GM18861 (cell line): ENCODE data around the gene MT2A.
"Not testable (repeated sequence)": the region's sequence is repeated elsewhere in the genome, so short reads cannot be mapped to it uniquely, and the experiment has no call there.

Source experiments
- ATAC-seq: cut with Tn5 transposase; IDR thresholded peaks from one replicate; pipeline ENCODE4 v1.9.1; 2021; ENCODE audit not compliant: unreplicated experiment

MT2A gene

GRCh38 chr16:56608043-56608875 lies at the start of gene MT2A:
TSS of gene MT2A (plus strand) at chr16:56608584. CDS start at chr16:56608656, 72 bp downstream.
- peak; percentile 76 for ATAC-seq

- no peak for ATAC-seq
These were observed 49.3 kb upstream of the MT2A start for GRCh38 chr16:56559109-56559508.

- no peak for ATAC-seq
These were observed 47.9 kb upstream of the MT2A start for GRCh38 chr16:56560447-56560846.

DNA sequence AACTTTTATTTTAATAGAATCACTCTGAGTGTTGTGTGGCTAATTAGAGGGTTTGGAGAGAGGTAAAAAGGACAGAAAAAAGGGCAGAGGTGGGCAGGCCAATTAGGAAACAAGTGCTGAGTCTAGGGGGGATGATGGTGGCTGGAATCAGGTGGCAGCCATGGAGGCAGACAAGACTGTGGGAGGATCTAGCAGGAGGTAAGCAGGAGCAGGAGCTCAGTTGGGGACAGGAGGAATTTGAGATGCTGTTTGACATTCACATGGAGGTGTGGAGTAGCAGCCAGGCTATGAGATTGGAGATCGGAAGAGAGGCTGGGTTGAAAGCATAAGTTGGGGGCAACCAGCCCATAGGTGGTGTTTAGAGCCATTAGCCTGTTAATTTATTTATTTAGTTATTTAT lies 47.3 kb upstream of the MT2A start:
- ATAC-seq = no peak

DNA sequence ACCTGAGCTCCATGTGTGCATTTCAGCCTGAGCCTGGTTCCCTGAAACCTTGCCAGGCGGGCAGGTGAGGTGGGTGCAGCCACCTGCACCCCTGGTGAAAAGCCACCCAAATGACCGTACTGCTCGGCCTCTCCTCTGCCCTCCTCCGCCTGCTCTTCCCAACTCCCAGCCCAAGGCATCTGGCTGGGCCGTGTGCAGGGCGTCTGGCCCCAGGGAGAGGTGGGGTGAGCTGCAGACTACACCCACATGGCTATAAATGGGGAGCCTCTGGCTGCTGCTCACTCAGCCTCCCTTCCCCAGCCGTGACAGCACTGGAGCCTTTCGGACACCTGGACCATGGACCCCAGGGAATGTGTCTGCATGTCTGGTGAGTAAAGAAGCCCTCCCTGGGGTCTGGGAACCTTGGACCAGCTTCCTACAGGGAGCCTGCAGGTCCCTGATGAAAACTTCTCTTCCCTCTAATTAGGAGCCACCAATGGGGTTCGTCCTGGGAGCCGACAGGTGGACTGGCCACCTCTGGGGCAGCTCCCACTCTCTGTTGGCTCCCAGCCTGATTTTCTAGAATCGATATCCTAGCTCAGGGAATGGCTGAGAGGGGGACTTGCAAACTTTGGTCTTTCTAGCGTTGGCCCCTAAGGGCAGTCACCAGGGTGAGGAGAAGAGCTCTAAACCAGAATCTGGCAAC lies 43.4 kb upstream of the MT2A start, which contains the start of gene MT4:
TSS of gene MT4 (plus strand) at position 281 of the 685 bp plus-strand sequence. CDS start at position 337, 56 bp downstream.
- no peak for ATAC-seq

- ATAC-seq = no peak
These were observed 38.4 kb upstream of the MT2A start for GRCh38 chr16:56569971-56570370.

DNA sequence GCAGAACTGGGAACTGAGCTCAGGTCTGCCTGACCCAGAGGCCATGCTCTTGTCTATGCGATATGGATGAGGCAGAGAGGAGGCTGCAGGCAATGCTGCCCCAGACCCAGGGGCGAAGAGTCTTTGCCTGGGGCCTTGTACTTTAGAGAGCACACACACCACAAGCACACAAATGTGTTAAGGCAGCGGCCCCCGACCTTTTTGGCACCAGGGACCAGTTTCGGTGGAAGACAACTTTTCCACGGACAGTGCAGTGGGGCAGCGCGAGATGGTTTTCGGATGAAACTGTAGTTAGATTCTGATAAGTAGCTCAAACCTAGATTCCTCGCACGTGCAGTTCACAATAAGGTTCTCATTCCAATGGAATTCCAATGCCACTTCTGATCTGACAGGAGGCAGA lies 36.9 kb upstream of the MT2A start:
- no peak for ATAC-seq

DNA sequence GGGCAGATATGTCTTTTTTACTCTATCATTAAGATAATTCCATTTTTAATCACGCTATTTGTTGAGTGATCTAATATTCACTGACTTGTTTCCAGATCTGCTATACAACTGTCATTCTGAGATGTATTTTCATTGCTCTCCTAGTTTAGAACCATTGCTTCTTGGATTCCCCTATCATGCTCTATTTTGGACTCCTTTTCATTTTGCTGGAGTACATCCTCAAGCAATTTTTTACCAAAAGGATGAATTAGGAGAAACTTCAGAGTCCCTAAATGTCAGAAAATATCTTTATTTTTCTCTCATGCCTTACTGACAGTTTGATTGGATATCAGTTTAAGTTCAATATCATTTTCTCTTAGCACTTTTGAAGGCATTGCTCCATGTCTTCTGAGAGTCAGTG lies 33.8 kb upstream of the MT2A start:
- no peak for ATAC-seq

DNA sequence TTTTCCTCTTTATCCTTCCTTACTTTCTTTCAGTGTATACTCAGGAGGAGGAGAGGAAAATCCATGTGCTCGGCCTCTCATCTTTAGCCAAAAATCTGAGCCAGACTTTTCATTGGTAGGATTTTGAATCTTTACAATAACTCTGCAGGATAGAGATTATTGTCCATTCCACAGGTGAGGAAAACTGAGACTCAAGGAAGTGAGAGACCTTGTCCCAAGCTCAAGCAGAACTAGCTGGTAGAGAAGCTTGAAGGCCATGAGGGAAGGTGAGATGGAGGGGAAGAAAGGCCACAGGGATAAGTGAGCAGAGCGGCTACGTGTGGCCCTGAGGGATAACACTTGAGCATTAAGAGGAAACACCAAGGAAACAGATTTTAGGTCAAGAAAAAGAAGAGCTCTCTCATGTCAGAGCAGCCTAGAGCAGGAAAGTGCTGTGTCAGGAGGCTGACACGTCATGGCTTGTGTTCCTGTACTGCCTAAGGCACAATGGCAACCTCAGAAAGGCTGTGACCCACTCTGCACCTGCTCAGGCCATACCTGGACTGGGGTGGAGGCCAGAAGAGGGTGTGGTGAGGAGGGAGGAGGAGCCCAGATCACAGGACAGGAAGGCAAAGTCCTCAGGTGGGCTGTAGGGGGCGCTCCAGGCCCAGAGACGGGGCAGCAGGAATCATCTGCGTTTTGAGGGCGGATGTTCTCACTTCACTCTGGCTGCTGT lies 31.6 kb upstream of the MT2A start:
- no peak for ATAC-seq

- ATAC-seq = no peak
These were observed 31.1 kb upstream of the MT2A start for GRCh38 chr16:56577300-56577625.

DNA sequence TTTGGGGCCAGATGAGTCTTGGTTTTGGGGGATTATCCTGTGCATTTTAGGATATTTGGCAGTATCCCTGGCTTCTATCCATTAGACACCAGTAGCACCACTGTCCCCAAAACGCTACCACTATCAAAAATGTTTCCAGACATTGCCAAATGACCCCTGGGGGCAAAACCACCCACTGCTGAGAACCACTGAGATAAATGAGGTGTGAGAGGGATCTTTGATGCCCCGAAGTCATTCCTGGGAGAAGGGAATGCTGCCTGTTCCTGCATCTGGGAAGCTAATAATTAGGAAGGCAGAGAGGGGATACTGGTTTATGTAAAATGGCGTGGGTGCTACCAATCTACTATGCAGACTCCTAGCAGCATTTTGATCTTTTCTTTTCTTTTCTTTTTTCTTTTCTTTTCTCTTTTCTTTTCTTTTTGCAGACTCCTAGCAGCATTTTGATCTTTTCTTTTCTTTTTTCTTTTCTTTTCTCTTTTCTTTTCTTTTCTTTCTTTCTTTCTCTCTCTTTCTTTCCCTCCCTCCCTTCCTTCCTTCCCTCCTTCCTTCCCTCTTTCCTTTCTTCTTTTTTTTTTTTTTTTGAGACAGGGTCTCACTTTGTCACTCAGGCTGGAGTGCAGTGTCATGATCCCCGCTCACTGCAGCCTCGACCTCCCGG lies 27.9 kb upstream of the MT2A start:
- ATAC-seq = no peak

GRCh38 chr16:56582911-56583310 lies 25.5 kb upstream of the MT2A start:
- ATAC-seq = not testable (repeated sequence)

DNA sequence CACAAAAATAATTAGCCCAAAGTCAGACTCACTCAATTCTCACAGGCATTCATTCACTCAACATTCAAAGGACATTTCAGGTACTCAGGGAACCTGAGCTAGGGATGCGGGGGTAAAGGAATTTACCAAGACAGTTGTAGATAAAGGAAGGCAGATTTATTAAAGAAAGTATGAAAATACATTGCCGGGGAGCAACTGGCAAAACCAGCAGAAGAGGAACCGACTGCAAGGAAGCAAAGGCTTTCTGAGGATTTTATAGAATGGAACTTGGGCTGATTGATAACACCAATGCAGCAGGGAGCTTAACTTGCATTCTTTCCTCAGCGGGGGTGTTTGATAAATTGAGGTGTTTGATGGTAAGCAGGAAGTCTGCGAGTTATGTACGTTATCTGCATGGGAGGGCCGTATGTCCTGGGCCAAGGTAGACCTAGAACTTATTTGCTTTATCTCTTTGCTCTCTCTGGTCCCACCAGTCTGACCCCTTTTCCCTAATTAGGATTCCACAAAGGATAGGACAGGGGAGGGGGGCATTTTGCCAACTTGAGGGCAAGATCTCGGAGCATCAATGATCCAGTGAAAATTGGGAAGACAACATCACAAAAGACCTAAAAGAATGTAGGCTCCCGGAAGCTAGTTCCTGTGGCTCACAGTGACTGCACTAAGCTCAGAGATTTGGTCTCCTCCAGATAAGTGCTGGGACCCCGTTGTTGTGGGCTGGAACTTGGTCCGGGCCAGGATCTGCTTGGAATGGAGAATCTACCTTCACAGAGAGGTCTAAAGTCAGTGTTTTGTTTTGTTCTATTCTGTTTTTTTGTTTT lies 24.8 kb upstream of the MT2A start:
- no peak for ATAC-seq

DNA sequence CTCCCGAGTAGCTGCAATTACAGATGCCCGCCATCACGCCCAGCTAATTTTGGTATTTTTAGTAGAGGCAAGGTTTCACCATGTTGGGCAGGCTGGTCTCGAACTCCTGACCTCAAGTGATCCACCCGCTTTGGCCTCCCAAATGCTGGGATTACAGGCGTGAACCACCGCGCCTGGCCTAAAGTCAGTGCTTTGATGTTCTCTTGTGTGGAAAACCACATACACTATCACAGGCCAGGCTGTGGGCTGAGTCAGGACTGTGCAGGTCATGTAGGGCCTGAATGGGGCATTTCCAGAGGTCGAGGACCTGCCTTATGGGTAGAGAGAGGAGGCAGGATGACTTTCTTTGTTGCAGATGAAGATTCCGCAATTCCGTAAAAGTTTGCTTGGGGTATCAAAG lies 24.1 kb upstream of the MT2A start:
- no peak for ATAC-seq

DNA sequence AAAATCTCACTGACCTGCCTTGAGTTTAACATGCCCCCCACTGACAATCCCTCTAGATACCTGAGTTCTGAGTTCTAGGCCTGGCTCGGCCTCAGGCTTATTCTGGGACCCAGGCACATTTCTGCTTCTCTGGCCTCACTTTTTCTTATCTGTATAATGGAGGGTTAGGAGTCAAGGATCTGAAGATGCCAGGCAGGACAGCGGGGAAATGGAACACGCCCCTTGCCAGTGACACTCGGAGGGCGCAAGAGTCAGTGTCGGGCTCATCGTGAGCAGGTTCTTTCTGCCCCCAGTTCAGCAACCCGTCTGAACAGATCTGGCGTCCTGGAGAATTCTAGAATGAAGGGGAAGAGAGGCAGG lies 19.6 kb upstream of the MT2A start:
- ATAC-seq = no peak

DNA sequence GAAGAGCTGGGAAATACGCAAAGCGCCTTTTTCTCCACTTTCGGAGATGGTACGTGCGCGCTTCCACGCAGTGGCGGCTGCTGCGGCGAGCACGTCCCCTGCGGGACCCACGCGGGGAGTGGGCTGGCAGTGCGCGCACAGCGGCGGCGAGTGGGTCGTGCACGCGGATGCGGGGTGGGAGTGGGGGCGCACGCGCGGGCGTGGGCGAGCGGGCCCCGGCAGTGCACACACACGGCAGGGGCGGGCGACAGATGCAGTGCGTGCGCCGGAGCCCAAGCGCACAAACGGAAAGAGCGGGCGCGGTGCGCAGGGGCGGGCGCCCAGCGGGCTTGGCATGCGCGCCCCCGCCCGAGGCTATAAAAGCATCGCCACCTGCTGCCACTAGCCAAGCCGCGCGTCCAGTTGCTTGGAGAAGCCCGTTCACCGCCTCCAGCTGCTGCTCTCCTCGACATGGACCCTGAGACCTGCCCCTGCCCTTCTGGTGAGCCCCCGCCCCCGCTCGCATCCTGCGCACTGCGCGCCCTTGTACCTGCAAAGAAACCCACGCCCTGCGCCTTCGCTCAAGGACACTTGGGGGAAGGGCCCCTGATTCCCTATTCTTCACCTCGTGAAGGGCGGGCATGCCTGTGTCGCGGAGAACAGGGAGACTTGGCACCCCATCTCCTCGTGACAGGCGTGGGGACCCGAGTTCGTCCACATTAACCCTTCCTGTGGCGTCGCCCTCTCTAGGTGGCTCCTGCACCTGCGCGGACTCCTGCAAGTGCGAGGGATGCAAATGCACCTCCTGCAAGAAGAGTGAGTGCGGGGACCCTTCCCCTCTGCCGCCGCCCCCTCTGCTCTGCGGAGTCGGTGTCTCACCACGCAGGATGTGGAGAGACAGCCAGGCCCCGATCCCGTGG lies 19.0 kb upstream of the MT2A start, which contains the start of gene MT3:
TSS of gene MT3 (plus strand) at position 388 of the 899 bp plus-strand sequence. CDS start at position 451, 63 bp downstream.
- no peak for ATAC-seq

DNA sequence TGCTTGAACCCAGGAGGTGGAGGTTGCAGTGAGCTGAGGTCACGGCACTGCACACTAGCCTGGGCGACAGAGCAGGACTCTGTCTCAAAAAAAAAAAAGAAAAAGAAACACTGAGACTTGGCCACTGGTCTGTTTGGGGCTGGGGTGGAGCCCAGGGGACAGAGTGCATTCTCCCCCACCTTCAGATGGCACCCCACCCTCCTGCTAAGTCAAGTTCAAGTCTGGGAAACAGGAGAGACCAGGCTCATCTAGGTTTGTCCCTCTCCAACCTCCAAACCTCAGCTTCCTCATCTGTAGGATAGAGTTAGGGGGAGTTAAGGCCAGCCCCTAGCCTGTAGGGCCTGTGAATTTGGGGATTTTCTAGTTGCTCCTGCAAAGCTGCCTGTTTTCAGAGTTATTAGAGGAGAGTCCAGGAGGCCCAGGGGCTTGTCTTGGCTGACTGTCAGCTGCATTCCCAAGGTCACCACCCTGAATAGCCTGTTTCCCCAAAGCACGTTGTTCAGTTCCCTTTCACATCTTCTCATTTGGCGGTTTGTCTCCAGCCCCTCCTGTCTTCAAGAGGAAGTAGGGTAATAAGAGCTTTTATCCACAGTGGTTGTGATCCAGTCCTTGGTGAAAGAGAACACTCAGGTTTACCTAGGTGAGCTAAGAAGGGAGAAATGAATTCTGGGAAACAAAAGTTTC lies 16.9 kb upstream of the MT2A start:
- no peak for ATAC-seq

DNA sequence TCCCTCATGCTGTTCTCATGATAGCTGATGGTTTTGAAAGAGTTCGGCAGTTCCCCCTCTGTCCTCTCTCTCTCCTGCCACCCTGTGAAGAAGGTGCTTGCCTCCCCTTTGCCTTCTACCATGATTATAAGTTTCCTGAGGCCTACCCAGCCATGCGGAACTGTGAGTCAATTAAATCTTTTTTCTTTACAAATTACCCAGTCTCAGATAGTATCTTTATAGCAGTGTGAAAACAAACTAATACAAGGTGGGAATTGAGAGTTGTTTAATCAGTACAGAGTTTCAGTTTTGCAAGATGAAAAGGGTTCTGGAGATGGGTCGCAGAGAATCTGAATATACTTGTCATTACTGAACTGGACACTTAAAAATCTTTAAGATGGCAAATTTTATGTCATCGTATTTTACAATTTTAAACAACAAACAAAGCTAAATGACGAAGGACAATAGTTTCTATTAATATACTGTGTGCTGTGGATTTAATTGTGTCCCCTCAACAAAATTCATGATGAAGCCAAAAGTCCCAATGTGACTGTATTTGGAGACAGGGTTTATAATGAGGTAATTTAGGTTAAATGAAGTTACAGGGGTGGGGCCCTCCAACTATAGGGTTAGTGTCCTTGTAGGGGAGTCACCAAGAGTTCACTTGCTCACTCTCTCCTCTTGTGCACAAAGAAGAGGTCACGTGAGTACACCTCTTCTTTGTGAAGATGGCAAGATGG lies 14.7 kb upstream of the MT2A start:
- ATAC-seq = no peak
